ENCODE results near the gene IFI6. TPM values are rescaled to one million over a fixed set of nuclear protein-coding genes. Genes with fewer than 3 reads are reported as not detected.
"Not testable (repeated sequence)": the region's sequence is repeated elsewhere in the genome, so short reads cannot be mapped to it uniquely, and the experiment has no call there.

The IFI6 gene
- 56.8 and 67.2 TPM in 2 replicates for total RNA-seq (2014; rRNA removed; shearing (Covaris generic))
- polyA plus RNA-seq (2015; cell fraction: cytosol; rRNA removed): 92.3 and 112 TPM in 2 replicates
- polyA plus RNA-seq (2015; cell fraction: nucleus; rRNA removed): 2.4 and 15.6 TPM in 2 replicates

DNA sequence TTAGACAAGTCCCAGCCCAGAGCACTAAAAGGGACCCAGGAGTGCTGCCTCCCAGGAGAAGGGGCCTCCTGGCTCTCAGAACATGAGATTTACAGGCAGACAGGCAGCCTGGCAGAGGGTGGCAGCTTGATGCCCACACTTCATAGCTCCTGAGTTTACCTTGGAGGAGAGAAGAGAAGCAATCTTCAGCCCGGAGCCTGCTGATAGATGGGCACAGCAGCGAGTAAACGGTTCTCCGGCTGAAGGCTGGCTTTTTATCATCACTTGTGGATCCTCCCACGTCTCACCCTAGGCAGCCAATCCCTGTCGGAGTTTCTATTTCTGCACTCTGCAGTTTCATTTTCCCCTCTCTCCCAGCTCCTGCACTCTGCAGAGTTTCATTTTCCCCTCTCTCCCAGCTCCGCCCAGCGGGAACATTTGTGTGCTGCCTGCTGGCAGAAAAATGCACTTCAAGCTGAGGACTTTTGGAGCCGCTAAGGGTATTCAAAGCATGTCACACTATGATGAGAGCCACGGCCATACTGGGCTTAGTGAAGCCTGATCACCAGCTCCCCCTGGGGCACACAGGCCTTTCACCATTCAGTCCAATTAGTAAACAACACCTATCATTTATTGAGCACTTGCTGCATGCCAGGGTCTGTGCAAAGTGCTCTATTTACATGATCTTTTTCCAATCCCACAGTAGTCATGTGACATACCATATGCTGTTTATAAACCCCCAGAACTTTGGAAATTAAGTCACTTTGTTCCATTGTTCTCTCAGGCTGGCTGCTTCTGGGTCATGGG lies at the start of gene IFI6:
IFI6 (minus strand) TSS at position 229 of the 786 bp plus-strand sequence. CDS start 2,878 bp downstream, outside the sequence.
- peak; percentile 96 for DNase-seq (ENCODE audit: low read depth, low spot score)
- in situ Hi-C loops (cut with HindIII; ENCODE audit: low pct_unique_long_range_greater_than_20kb, low sequenced_read_pairs): no loop called here

GRCh38 chr1:27719286-27720251 lies 47.6 kb upstream of the IFI6 start:
- peak; percentile 19 for DNase-seq (ENCODE audit: low read depth, low spot score)
- in situ Hi-C loops (cut with HindIII; ENCODE audit: low pct_unique_long_range_greater_than_20kb, low sequenced_read_pairs): no loop called here

DNA sequence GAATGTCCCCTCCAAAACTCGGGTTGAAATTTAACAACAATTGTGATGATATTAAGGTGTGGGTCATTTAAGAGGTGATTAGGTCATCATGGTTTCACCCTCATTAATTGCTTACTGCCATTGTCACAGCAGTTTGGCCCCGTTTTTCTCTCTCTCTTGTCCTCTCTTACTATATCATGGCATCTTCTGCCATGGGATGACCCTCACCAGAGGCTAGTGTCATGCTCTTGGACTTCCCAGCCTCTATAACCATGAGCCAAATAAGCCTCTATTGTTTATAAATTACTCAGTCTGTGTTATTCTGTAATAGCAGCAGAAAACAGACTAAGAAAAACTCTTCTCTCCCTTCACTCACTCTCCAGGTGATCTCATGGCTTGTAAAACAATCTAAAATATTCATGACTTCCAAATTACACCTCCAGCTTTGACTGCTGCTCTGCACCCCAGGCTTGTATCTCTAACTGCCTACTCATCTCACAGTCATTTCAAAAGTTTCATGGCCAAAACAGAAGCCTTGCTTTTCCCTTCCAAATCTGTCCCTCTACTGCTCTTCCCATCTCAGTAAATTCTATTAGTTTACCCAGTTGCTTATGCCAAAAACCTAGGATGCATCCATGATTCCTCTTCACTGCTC lies 44.4 kb upstream of the IFI6 start:
- no peak for DNase-seq (ENCODE audit: low read depth, low spot score)
- in situ Hi-C loops (cut with HindIII; ENCODE audit: low pct_unique_long_range_greater_than_20kb, low sequenced_read_pairs): no loop called here

- in situ Hi-C loops (cut with HindIII; ENCODE audit: low pct_unique_long_range_greater_than_20kb, low sequenced_read_pairs): no loop called here
- DNase-seq (ENCODE audit: low read depth, low spot score): no peak
Measured at GRCh38 chr1:27713869-27714513, 42.0 kb upstream of the IFI6 start.

- in situ Hi-C loops (cut with HindIII; ENCODE audit: low pct_unique_long_range_greater_than_20kb, low sequenced_read_pairs): no loop called here
- no peak for DNase-seq (ENCODE audit: low read depth, low spot score)
Measured at GRCh38 chr1:27713139-27713725, 41.2 kb upstream of the IFI6 start.

GRCh38 chr1:27710574-27710973 lies 38.6 kb upstream of the IFI6 start:
- no peak for DNase-seq (ENCODE audit: low read depth, low spot score)
- in situ Hi-C loops (cut with HindIII; ENCODE audit: low pct_unique_long_range_greater_than_20kb, low sequenced_read_pairs): no loop called here

DNA sequence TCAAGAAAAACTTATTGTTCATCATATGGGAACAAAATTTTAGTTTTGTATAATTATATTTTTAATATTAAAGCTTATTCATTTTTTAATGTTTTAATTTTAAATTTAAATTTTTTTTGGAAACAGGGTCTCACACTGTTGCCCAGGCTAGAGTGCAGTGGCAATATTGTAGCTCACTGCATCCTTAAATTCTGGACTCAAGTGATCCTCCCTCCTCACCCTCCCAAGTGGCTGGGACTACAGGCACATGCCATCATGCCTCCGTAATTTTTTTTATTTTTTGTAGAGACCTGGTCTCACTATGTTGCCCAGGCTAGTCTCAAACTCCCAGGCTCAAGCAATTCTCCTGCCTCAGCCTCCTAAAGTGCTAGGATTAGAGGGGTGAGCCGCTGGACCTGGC lies 33.6 kb upstream of the IFI6 start:
- in situ Hi-C loops (cut with HindIII; ENCODE audit: low pct_unique_long_range_greater_than_20kb, low sequenced_read_pairs): no loop called here
- no peak for DNase-seq (ENCODE audit: low read depth, low spot score)

- DNase-seq (ENCODE audit: low read depth, low spot score): no peak
- in situ Hi-C loops (cut with HindIII; ENCODE audit: low pct_unique_long_range_greater_than_20kb, low sequenced_read_pairs): no loop called here
Measured at GRCh38 chr1:27704958-27705357, 33.0 kb upstream of the IFI6 start.

GRCh38 chr1:27696835-27697234 lies 24.8 kb upstream of the IFI6 start:
- in situ Hi-C loops (cut with HindIII; ENCODE audit: low pct_unique_long_range_greater_than_20kb, low sequenced_read_pairs): not testable (repeated sequence)
- peak; percentile 42 for DNase-seq (ENCODE audit: low read depth, low spot score)

DNA sequence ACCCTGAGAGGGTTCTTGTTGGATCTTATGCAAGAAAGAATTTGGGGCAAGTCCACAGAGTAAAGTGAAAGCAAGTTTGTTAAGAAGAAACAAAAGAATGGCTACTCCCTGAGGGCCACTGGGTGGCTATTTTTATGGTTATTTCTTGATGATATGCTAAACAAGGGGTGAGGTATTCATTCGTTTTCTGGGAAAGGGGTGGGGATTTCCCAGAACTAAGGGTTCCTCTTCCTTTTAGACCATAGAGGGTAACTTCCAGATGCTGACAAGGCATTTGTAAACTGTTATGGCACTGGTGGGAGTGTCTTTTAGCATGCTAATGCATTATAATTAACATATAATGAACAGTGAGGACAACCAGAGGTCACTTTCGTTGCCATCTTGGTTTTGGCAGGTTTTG lies 18.2 kb upstream of the IFI6 start:
- in situ Hi-C loops (cut with HindIII; ENCODE audit: low pct_unique_long_range_greater_than_20kb, low sequenced_read_pairs): no loop called here

GRCh38 chr1:27689423-27690173 lies 17.6 kb upstream of the IFI6 start:
- in situ Hi-C loops (cut with HindIII; ENCODE audit: low pct_unique_long_range_greater_than_20kb, low sequenced_read_pairs): no loop called here
- DNase-seq (ENCODE audit: low read depth, low spot score): no peak

More for the DNA sequence above, 18.2 kb upstream of the IFI6 start:
- DNase-seq (ENCODE audit: low read depth, low spot score): no peak

GRCh38 chr1:27687906-27688305 lies 15.9 kb upstream of the IFI6 start:
- in situ Hi-C loops (cut with HindIII; ENCODE audit: low pct_unique_long_range_greater_than_20kb, low sequenced_read_pairs): no loop called here
- no peak for DNase-seq (ENCODE audit: low read depth, low spot score)

GRCh38 chr1:27686223-27686990 lies 14.4 kb upstream of the IFI6 start:
- in situ Hi-C loops (cut with HindIII; ENCODE audit: low pct_unique_long_range_greater_than_20kb, low sequenced_read_pairs): no loop called here
- DNase-seq (ENCODE audit: low read depth, low spot score): no peak

- no peak for DNase-seq (ENCODE audit: low read depth, low spot score)
- in situ Hi-C loops (cut with HindIII; ENCODE audit: low pct_unique_long_range_greater_than_20kb, low sequenced_read_pairs): no loop called here
Measured at GRCh38 chr1:27684176-27684575, 12.2 kb upstream of the IFI6 start.

GRCh38 chr1:27682351-27682944 lies 10.5 kb upstream of the IFI6 start:
- peak; percentile 75 for DNase-seq (ENCODE audit: low read depth, low spot score)
- in situ Hi-C loops (cut with HindIII; ENCODE audit: low pct_unique_long_range_greater_than_20kb, low sequenced_read_pairs): no loop called here
